IMR-90 (cell line): ENCODE data around the gene KRT8. TPM values are rescaled to one million over a fixed set of nuclear protein-coding genes. Genes with fewer than 3 reads are reported as not detected.

Source experiments
- ATAC-seq: fragments of 200-7000 bp; cut with Tn5 transposase; 2 replicates; pipeline ENCODE4 v1.9.1; 2020; ENCODE audit warnings: low read depth, mild to moderate bottlenecking, moderate library complexity
- BruUV-seq: library from RNA; stranded (reverse); fragments of 400-500 nt; replicated peaks from 2 replicates; lab custom pipeline; 2021; lab: Mats Ljungman, UMichigan
- CTCF ChIA-PET: fragments of 300-600 bp; formaldehyde crosslinking; extraction: SDS; loops from one replicate; lab custom pipeline; 2021; ENCODE audit warnings: antibody characterized with exemption; lab: Yijun Ruan, JAX
- POLR2A ChIA-PET: fragments of 300-600 bp; sonication (Branson Sonifier 250); formaldehyde crosslinking; loops from one replicate; lab custom pipeline; 2022; ENCODE audit warnings: antibody characterized with exemption; ENCODE audit not compliant: unreplicated experiment; lab: Charles Lee
- DNase-seq: peaks from one replicate; pipeline ENCODE4 v3.0.0; 2013
- H2AFZ ChIP-seq: replicated peaks from 2 replicates; pipeline ENCODE3; 2013; ENCODE audit warnings: low read length, mild to moderate bottlenecking; ENCODE audit not compliant: poor library complexity
- H2AK5ac ChIP-seq: 2 replicates; pipeline ENCODE4 v1.6.1; 2013; ENCODE audit warnings: low read depth, low read length, inconsistent platforms
- H2AK9ac ChIP-seq: replicated peaks from 2 replicates; pipeline ENCODE3; 2013; ENCODE audit warnings: mild to moderate bottlenecking, low read depth, low read length, moderate library complexity; ENCODE audit not compliant: poor library complexity
- H2BK120ac ChIP-seq: 2 replicates; pipeline ENCODE4 v1.6.1; 2013; ENCODE audit warnings: low read depth, low read length, inconsistent platforms
- H2BK15ac ChIP-seq: 3 replicates; pipeline ENCODE4 v1.6.1; 2013; ENCODE audit warnings: low read depth, low read length, inconsistent platforms
- H2BK20ac ChIP-seq: 2 replicates; pipeline ENCODE4 v1.6.1; 2013; ENCODE audit warnings: low read depth, mild to moderate bottlenecking, inconsistent platforms, low read length, moderate library complexity
- H2BK5ac ChIP-seq: 2 replicates; pipeline ENCODE4 v1.6.1; 2013; ENCODE audit warnings: mild to moderate bottlenecking, low read depth, low read length, inconsistent platforms; ENCODE audit not compliant: poor library complexity, severe bottlenecking
- H3K14ac ChIP-seq: replicated peaks from 2 replicates; pipeline ENCODE4 v1.6.1; 2013; ENCODE audit warnings: low read depth, low read length, inconsistent platforms
- H3K18ac ChIP-seq: 2 replicates; pipeline ENCODE4 v1.6.1; 2013; ENCODE audit warnings: low read depth, low read length, control low read depth
- H3K23ac ChIP-seq: 2 replicates; pipeline ENCODE4 v1.6.1; 2013; ENCODE audit warnings: low read depth, low read length, inconsistent platforms
- H3K27ac ChIP-seq: 2 replicates; pipeline ENCODE4 v1.5.1; 2013; ENCODE audit warnings: mild to moderate bottlenecking, control low read depth, low read length; ENCODE audit not compliant: insufficient read depth
- H3K27me3 ChIP-seq: 2 replicates; pipeline ENCODE4 v1.6.1; 2013; ENCODE audit warnings: low read length; ENCODE audit not compliant: control insufficient read depth, insufficient read depth
- H3K36me3 ChIP-seq: 2 replicates; pipeline ENCODE4 v1.6.1; 2013; ENCODE audit warnings: low read length, mixed read lengths; ENCODE audit not compliant: control insufficient read depth, insufficient read depth
- H3K4ac ChIP-seq: 2 replicates; pipeline ENCODE4 v1.6.1; 2013; ENCODE audit warnings: low read depth, low read length, inconsistent platforms
- H3K4me1 ChIP-seq: 2 replicates; pipeline ENCODE4 v1.6.1; 2013; ENCODE audit warnings: low read length, mixed read lengths; ENCODE audit not compliant: control insufficient read depth, insufficient read depth
- H3K4me2 ChIP-seq: 2 replicates; pipeline ENCODE4 v1.6.1; 2013; ENCODE audit warnings: low read depth, mild to moderate bottlenecking, control low read depth, low read length, moderate library complexity
- H3K4me3 ChIP-seq: 2 replicates; pipeline ENCODE4 v1.5.1; 2013; ENCODE audit warnings: low read depth, mild to moderate bottlenecking, control low read depth, low read length, moderate library complexity; ENCODE audit not compliant: insufficient read depth
- H3K56ac ChIP-seq: 2 replicates; pipeline ENCODE4 v1.6.1; 2013; ENCODE audit warnings: low read length, inconsistent platforms; ENCODE audit not compliant: insufficient read depth; ENCODE audit errors: extremely low read depth
- H3K79me1 ChIP-seq, 2 experiments: 2 replicates each; pipeline ENCODE4 v1.6.1; 2013; ENCODE audit warnings: low read length in 2 of 2, inconsistent platforms in 1 of 2, low read depth in 1 of 2
- H3K9ac ChIP-seq: 2 replicates; pipeline ENCODE4 v1.6.1; 2013; ENCODE audit warnings: low read depth, low read length, control low read depth
- H3K9me1 ChIP-seq: 2 replicates; pipeline ENCODE4 v1.6.1; 2013; ENCODE audit warnings: low read length, inconsistent platforms; ENCODE audit not compliant: insufficient read depth
- H3K9me3 ChIP-seq: 2 replicates; pipeline ENCODE4 v1.6.1; 2013; ENCODE audit warnings: low read length; ENCODE audit not compliant: control insufficient read depth, insufficient read depth
- H4K20me1 ChIP-seq: 2 replicates; pipeline ENCODE4 v1.6.1; 2013; ENCODE audit warnings: low read length, inconsistent platforms; ENCODE audit not compliant: insufficient read depth
- H4K5ac ChIP-seq: 2 replicates; pipeline ENCODE4 v1.6.1; 2013; ENCODE audit warnings: mild to moderate bottlenecking, low read depth, low read length, control low read depth
- H4K8ac ChIP-seq, 2 experiments: 2 replicates each; pipeline ENCODE4 v1.6.1; 2013; ENCODE audit warnings: low read depth in 2 of 2, low read length in 2 of 2, control low read depth in 1 of 2, inconsistent platforms in 1 of 2
- H4K91ac ChIP-seq: 2 replicates; pipeline ENCODE4 v1.6.1; 2013; ENCODE audit warnings: low read depth, low read length, inconsistent platforms; ENCODE audit not compliant: insufficient read depth
- BHLHE40 ChIP-seq: fragments of 150-350 bp; IDR thresholded peaks from 2 replicates; pipeline ENCODE4 v1.6.1; 2016; ENCODE audit warnings: mild to moderate bottlenecking, low read depth, low read length
- CEBPB ChIP-seq: IDR thresholded peaks from 2 replicates; pipeline ENCODE4 v1.6.1; 2012; ENCODE audit warnings: low read depth, low read length, improper control_type of control experiment
- CHD1 ChIP-seq: IDR thresholded peaks from 2 replicates; pipeline ENCODE4 v1.6.1; 2012; ENCODE audit warnings: low read depth, low read length, improper control_type of control experiment
- CTCF ChIP-seq: conservative IDR thresholded peaks from 2 replicates; pipeline ENCODE4 v1.5.1; 2012; ENCODE audit warnings: mild to moderate bottlenecking, low read depth, low read length, improper control_type of control experiment
- FOS ChIP-seq: fragments of 150-350 bp; IDR thresholded peaks from 2 replicates; pipeline ENCODE4 v1.6.1; 2016; ENCODE audit warnings: low read depth, low read length
- MAFK ChIP-seq: IDR thresholded peaks from 2 replicates; pipeline ENCODE4 v1.6.1; 2012; ENCODE audit warnings: low read depth, low read length, improper control_type of control experiment
- MAZ ChIP-seq: IDR thresholded peaks from 2 replicates; pipeline ENCODE4 v1.6.1; 2012; ENCODE audit warnings: low read depth, mild to moderate bottlenecking, low read length, improper control_type of control experiment, moderate library complexity, borderline replicate concordance
- MXI1 ChIP-seq: IDR thresholded peaks from 2 replicates; pipeline ENCODE4 v1.6.1; 2012; ENCODE audit warnings: low read depth, mild to moderate bottlenecking, low read length, moderate library complexity, borderline replicate concordance
- NFE2L2 ChIP-seq: fragments of 150-350 bp; IDR thresholded peaks from 2 replicates; pipeline ENCODE4 v1.6.1; 2016; ENCODE audit warnings: low read depth, mild to moderate bottlenecking, low read length
- POLR2A ChIP-seq: IDR thresholded peaks from 2 replicates; pipeline ENCODE4 v1.6.1; 2012; ENCODE audit warnings: mild to moderate bottlenecking, low read depth, low read length
- RAD21 ChIP-seq: IDR thresholded peaks from 2 replicates; pipeline ENCODE4 v1.6.1; 2012; ENCODE audit warnings: low read length, improper control_type of control experiment
- RCOR1 ChIP-seq: IDR thresholded peaks from 2 replicates; pipeline ENCODE4 v1.6.1; 2012; ENCODE audit warnings: mild to moderate bottlenecking, low read length, improper control_type of control experiment; ENCODE audit not compliant: insufficient replicate concordance
- RFX5 ChIP-seq: IDR thresholded peaks from 2 replicates; pipeline ENCODE4 v1.8.0; 2012; ENCODE audit warnings: low read depth, mild to moderate bottlenecking, low read length, moderate library complexity
- SMC3 ChIP-seq: fragments of 150-350 bp; IDR thresholded peaks from 2 replicates; pipeline ENCODE4 v1.6.1; 2016; ENCODE audit warnings: low read depth, mild to moderate bottlenecking, antibody characterized with exemption, low read length, moderate library complexity
- WGBS, 2 experiments: methylation state at CpG; one replicate each; pipeline versions ENCODE4 v1.1.5 to v1.1.7; 2013; ENCODE audit warnings: missing lambda C conversion rate in 2 of 2; ENCODE audit not compliant: insufficient read length in 1 of 2; ENCODE audit errors: extremely low coverage in 2 of 2; 5-methylcytosine and 5-hydroxymethylcytosine counted together
- dilution Hi-C: fragments of 300-500 bp; cut with HindIII; formaldehyde crosslinking; loops from one replicate; pipeline ENCODE4 v1.14.3; 2018; ENCODE audit warnings: low sequenced_read_pairs; ENCODE audit not compliant: unreplicated experiment
- in situ Hi-C: fragments of 300-500 bp; cut with MboI; formaldehyde crosslinking; loops from 3 replicates; pipeline ENCODE4 v1.14.3; 2019; ENCODE audit warnings: low sequenced_read_pairs, inconsistent platforms, mixed read lengths
- intact Hi-C: fragments of 100-400 bp; cut with micrococcal nuclease; formaldehyde crosslinking; loops from 2 replicates; pipeline ENCODE4 v1.10.0; 2022
- polyA plus RNA-seq, 3 experiments: library from polyadenylated mRNA; depleted of rRNA; stranded (reverse); fragments of >200 nt; gene quantifications; 2 replicates each; pipeline ENCODE4 v1.2.3, GENCODE V29; 2012; ENCODE audit warnings: low replicate concordance in 1 of 3
- total RNA-seq: library from RNA; depleted of rRNA; stranded (reverse); fragments of >200 nt; gene quantifications from 2 replicates; pipeline ENCODE4 v1.2.3, GENCODE V29; 2012
- TF ChIP-seq, protein P1 (sequence below): fragments of 150-350 bp; IDR thresholded peaks from 2 replicates; pipeline ENCODE4 v1.6.1; 2017; ENCODE audit warnings: mild to moderate bottlenecking, antibody characterized with exemption, low read length, low read depth

Gene KRT8
- total and polyA plus RNA-seq, 2 of the 4 experiments (the other 2 are of a cell fraction) = 10.9 to 39.3 TPM

GRCh38 chr12:52901715-52902541 lies 2.9 kb downstream of the KRT8 start:
- CTCF ChIA-PET = no interaction called here
- in situ Hi-C loops (no loop called here), dilution Hi-C loops (no loop called here), intact Hi-C loops (no loop called here)
- no peak overlapping the region for H3K23ac ChIP-seq
- peaks cover 4% of the 10 kb centered on the region; the same call in 1 of the 2 replicates for H3K9me1 ChIP-seq
- BruUV-seq = no TSS peak
- no peak overlapping the region for H3K56ac ChIP-seq
- H4K5ac ChIP-seq = no peak overlapping the region
- H4K8ac ChIP-seq = no peak overlapping the region
- peaks cover 9% of the 10 kb centered on the region; the same call in 1 of the 2 replicates for H3K4me1 ChIP-seq
- H3K4me3 ChIP-seq = no peak overlapping the region
- no peak overlapping the region for H2AFZ ChIP-seq
- no peak overlapping the region; the same call in 1 of the 2 replicates for H2AK5ac ChIP-seq
- H3K27ac ChIP-seq = no peak overlapping the region
- no peak overlapping the region for H2BK15ac ChIP-seq
- peak overlapping the region; percentile 63 for H2AK9ac ChIP-seq
- no peaks in the 10 kb centered on the region for H3K79me1 ChIP-seq
- no CpG with 5 or more reads among the region's 13 CpGs for WGBS, 2 experiments
- no peak overlapping the region for H3K4me2 ChIP-seq
- H3K36me3 ChIP-seq = peaks cover 7% of the 10 kb centered on the region
- no peak overlapping the region for H3K18ac ChIP-seq
- H4K20me1 ChIP-seq = no peaks in the 10 kb centered on the region
- no peak for ATAC-seq
- no peak for TF ChIP-seq NFE2L2
- TF ChIP-seq, protein P1, sequence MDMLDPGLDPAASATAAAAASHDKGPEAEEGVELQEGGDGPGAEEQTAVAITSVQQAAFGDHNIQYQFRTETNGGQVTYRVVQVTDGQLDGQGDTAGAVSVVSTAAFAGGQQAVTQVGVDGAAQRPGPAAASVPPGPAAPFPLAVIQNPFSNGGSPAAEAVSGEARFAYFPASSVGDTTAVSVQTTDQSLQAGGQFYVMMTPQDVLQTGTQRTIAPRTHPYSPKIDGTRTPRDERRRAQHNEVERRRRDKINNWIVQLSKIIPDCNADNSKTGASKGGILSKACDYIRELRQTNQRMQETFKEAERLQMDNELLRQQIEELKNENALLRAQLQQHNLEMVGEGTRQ = no peak
- TF ChIP-seq POLR2A = no peak
- TF ChIP-seq RFX5 = no peak
- TF ChIP-seq MXI1 = no peak
- no peak for TF ChIP-seq RAD21
- TF ChIP-seq MAZ = no peak
- TF ChIP-seq RCOR1 = no peak
- TF ChIP-seq FOS = no peak
- TF ChIP-seq CTCF = no peak
- no peak for TF ChIP-seq BHLHE40
- no peak for TF ChIP-seq CHD1
- TF ChIP-seq MAFK = no peak
- TF ChIP-seq CEBPB = no peak
- TF ChIP-seq SMC3 = no peak
- no peak overlapping the region for H3K9ac ChIP-seq
- no peaks in the 10 kb centered on the region for H3K27me3 ChIP-seq
- no peak overlapping the region for H2BK5ac ChIP-seq
- DNase-seq = no peak
- POLR2A ChIA-PET = no interaction called here
- H3K4ac ChIP-seq = no peak overlapping the region
- no peak overlapping the region for H4K91ac ChIP-seq
- H3K14ac ChIP-seq = no peak overlapping the region
- H3K9me3 ChIP-seq = no peaks in the 10 kb centered on the region
- no peak overlapping the region for H2BK120ac ChIP-seq
- H2BK20ac ChIP-seq = no peak overlapping the region
